ENCODE results near the gene VENTX. TPM values are rescaled to one million over a fixed set of nuclear protein-coding genes. Genes with fewer than 3 reads are reported as not detected.

VENTX gene
- total RNA-seq, 1 donor, result not detected

DNA sequence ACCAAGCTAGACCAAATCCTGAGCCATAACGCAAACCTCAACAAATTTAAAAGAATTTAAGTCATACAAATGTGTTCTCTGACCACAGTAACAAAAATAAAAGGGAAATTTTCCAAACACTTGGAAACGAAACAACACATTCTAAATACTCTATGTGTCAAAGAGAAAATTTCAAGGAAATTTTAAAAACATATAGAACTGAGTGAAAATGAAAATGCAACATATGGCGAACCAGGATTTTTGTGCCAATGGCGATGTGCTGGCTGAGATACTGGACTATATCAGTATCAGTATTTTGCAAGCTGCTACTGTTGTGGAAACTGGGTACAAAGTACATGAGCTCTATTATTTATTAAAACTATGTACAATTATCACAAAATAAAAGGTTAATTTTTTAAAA lies 43.5 kb upstream of the VENTX start:
- TF ChIP-seq, protein P1, sequence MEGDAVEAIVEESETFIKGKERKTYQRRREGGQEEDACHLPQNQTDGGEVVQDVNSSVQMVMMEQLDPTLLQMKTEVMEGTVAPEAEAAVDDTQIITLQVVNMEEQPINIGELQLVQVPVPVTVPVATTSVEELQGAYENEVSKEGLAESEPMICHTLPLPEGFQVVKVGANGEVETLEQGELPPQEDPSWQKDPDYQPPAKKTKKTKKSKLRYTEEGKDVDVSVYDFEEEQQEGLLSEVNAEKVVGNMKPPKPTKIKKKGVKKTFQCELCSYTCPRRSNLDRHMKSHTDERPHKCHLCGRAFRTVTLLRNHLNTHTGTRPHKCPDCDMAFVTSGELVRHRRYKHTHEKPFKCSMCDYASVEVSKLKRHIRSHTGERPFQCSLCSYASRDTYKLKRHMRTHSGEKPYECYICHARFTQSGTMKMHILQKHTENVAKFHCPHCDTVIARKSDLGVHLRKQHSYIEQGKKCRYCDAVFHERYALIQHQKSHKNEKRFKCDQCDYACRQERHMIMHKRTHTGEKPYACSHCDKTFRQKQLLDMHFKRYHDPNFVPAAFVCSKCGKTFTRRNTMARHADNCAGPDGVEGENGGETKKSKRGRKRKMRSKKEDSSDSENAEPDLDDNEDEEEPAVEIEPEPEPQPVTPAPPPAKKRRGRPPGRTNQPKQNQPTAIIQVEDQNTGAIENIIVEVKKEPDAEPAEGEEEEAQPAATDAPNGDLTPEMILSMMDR (IDR thresholded peaks at IDR 0.05; ENCODE audit: insufficient read depth, low read length), result no peak
- no peak for DNase-seq (ENCODE audit: low read depth)
- no peak overlapping the region for H3K4me3 ChIP-seq (ENCODE audit: low read depth, low read length)

DNA sequence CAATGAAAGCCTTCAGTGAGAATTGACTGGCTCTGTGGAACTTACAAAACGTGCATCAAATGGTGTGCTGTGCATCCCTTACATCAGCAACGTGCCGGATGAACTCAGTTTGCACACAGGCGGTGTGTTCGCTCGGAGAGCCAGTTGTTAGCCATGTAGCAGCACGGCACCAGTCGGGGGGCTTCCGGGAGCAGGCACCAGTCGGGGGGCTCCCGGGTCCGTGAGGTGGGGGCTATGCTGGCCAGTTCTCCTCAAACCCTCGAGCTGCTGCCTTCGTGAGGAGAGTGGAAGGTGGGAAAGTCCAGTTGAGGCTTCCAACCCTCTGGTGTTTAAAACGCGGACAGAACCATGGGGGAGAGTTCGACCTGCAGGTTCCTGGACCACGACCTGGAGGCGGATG lies 42.6 kb upstream of the VENTX start:
- no peak for DNase-seq (ENCODE audit: low read depth)
- TF ChIP-seq, protein P1 (IDR thresholded peaks at IDR 0.05; ENCODE audit: insufficient read depth, low read length), result no peak
- H3K4me3 ChIP-seq (ENCODE audit: low read depth, low read length), result no peak overlapping the region

DNA sequence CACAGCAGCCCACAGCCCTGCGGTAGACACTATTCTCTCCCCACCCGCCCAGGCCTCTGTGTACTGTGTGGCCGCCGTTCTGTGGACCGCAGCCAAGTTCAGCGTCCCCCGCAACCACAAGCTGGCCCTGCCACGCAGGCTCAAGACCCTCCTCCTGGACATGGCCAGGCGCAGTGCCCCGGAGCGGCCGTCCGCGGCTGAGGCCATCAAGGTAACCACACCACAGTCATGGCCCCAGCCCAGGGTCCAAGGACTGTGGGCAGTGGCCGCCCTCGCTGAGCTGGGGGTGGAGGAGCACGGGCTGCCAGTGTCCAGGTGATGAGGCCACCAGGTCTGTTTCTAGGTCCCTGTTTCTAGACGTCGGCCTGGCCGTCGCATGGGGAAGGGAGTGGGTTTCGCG lies 42.0 kb upstream of the VENTX start:
- TF ChIP-seq, protein P1 (IDR thresholded peaks at IDR 0.05; ENCODE audit: insufficient read depth, low read length), result no peak
- H3K4me3 ChIP-seq (ENCODE audit: low read depth, low read length), result no peak overlapping the region
- no peak for DNase-seq (ENCODE audit: low read depth)

DNA sequence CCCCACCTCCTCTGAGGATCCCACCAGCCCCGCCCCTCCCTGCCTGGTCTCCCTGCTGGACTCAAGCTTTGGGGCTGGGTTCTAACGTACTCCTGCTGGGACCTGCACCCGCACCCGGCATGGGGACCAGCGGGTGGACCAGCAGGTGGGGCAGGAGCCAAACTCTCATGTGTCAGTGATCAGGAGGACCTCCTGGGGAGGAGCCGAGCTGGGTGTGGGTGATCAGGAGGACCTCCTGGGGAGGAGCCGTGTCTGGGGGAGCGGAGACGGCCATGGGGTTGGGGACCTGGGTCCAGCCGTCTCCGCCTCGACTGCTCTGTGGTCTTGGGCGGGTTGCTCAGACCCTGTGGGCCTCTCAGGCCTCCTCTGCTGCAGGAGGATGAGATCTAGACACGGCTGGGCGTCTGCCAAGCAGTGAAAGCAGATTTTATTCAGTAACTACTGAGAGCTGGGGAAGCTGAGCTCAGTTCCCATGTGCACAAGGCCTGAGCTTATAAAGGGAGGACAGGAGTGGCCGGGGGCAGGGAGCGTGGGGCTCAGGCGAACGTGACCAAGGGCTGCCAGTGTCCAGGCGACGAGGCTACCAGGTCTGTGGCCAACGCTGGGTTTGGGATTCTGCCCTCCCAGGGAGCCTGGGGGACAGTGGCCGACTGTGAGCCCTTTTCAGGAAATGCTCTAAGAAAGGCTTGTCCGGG lies 41.3 kb upstream of the VENTX start:
- TF ChIP-seq, protein P1 (IDR thresholded peaks at IDR 0.05; ENCODE audit: insufficient read depth, low read length), result no peak
- H3K4me3 ChIP-seq (ENCODE audit: low read depth, low read length), result no peak overlapping the region
- DNase-seq (ENCODE audit: low read depth), result no peak

DNA sequence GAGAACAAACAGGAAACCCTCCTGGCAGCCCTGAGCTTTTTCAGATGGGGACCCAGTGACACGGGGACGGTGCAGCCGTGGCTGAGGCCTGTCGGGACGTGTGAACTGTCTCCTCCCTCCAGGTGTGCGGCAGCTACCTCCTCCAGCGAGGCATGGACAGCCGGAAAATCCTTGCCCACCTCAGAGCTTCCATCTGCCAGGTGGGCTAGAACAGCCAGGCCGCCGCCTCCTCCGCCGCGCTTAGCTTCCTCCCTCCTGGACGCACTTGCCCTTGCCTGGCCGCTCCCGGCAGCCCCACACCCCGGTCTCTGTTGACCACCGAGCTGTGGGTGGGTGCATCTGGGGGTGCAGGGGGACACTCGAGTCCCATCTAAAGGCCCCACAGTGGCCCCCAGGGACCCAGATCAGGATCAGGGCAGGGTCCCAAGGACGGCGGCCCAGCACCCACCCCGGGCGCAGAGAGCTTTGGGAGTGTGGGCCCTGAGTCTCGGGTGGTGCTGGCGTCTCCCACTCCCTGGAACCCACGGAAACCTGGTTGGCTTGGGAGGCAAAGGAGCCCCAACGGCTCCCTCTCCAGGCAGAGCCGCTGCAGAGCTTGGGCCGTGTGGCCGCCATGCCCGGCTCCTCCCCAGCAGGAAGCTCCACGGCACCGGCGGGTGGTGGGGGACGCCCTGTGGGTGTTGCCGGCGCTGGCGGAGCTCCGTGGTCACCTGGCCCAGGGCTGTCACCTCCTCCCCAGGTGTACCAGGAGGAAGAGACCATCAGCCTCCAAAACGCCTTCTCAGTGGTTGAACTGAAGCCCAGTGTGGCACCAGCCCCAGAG lies 40.5 kb upstream of the VENTX start:
- H3K4me3 ChIP-seq (ENCODE audit: low read depth, low read length), result no peak overlapping the region
- DNase-seq (ENCODE audit: low read depth), result no peak
- TF ChIP-seq, protein P1 (IDR thresholded peaks at IDR 0.05; ENCODE audit: insufficient read depth, low read length), result no peak

DNA sequence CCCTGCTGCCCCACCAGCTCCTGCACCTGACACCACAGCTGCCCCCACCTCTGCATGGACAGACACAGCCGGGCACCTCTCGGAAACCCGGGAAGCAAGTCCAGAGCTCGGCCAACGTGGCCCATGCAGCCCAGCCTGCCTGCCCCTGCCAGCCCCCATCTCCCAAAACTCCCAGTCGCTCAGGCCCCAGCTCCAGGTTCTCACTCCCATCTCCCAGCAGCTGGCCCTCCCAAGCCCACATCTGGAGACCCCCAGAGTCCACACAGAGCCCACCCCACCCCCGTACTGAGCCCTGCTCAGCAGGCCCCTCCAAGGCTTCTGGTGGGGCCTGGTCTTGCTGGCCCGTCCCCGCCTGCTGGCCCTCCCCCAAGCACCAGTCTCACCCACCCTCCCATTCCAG lies 39.9 kb upstream of the VENTX start:
- TF ChIP-seq, protein P1 (IDR thresholded peaks at IDR 0.05; ENCODE audit: insufficient read depth, low read length), result no peak
- no peak overlapping the region for H3K4me3 ChIP-seq (ENCODE audit: low read depth, low read length)
- DNase-seq (ENCODE audit: low read depth), result no peak
